ENCODE results near the gene CTNNA1.

DNA sequence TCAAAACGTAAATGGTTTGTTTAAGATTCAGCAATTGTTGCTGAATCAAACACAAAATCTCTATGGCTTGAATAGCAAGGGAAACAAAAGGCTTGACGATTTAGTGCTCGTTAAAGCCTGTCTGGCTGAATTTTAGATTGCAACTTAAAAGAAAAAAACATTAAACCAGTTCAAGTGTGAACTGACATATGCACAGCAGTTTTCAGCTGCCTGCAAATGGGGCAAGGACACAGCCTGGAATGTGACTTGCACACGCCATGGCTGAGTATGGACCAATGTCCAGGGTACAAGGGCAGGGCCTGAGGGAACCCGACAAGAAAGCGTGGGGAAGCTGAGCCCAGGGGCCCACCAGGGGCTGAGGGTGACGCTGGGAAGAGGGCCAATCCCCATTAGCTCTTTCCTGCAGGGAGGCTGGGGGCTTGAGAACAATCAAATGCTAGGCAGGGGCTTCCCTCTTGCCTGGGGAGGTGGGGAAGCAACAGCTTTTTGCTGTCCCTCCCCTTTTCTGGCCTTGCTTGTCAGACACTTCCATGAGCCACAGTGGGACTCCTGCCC lies 211.5 kb downstream of the CTNNA1 start:
- TF ChIP-seq, protein P1, sequence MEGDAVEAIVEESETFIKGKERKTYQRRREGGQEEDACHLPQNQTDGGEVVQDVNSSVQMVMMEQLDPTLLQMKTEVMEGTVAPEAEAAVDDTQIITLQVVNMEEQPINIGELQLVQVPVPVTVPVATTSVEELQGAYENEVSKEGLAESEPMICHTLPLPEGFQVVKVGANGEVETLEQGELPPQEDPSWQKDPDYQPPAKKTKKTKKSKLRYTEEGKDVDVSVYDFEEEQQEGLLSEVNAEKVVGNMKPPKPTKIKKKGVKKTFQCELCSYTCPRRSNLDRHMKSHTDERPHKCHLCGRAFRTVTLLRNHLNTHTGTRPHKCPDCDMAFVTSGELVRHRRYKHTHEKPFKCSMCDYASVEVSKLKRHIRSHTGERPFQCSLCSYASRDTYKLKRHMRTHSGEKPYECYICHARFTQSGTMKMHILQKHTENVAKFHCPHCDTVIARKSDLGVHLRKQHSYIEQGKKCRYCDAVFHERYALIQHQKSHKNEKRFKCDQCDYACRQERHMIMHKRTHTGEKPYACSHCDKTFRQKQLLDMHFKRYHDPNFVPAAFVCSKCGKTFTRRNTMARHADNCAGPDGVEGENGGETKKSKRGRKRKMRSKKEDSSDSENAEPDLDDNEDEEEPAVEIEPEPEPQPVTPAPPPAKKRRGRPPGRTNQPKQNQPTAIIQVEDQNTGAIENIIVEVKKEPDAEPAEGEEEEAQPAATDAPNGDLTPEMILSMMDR (IDR thresholded peaks at IDR 0.05) = no peak
- TF ChIP-seq POLR2A (IDR thresholded peaks at IDR 0.05) = no peak
- no peak for TF ChIP-seq POLR2AphosphoS5 (IDR thresholded peaks at IDR 0.05; ENCODE audit: insufficient read depth in 1 of 2, low read depth in 1 of 2)
